GM12878 (cell line): Measurements from ENCODE around the gene MAML3. TPM values are rescaled to one million over a fixed set of nuclear protein-coding genes. Genes with fewer than 3 reads are reported as not detected.

Source experiments
- ATAC-seq: fragments of 200-7000 bp; cut with Tn5 transposase; 3 replicates; pipeline ENCODE4 v1.9.1; 2020; ENCODE audit warnings: mild to moderate bottlenecking, moderate library complexity
- BruUV-seq: library from RNA; stranded (reverse); fragments of 400-500 nt; replicated peaks from 2 replicates; lab custom pipeline; 2021; lab: Mats Ljungman, UMichigan
- CTCF ChIA-PET: fragments of 300-600 bp; sonication (Branson Sonifier 250); formaldehyde crosslinking; extraction: SDS; loops from one replicate; lab custom pipeline; 2021; ENCODE audit warnings: inconsistent platforms; lab: Yijun Ruan, JAX
- POLR2A ChIA-PET: fragments of 350-600 bp; formaldehyde crosslinking; extraction: SDS; loops from one replicate; lab custom pipeline; 2021; ENCODE audit warnings: inconsistent platforms; lab: Charles Lee
- RAD21 ChIA-PET: fragments of 300-600 bp; sonication (Branson Sonifier 250); formaldehyde crosslinking; loops from one replicate; lab custom pipeline; 2023; ENCODE audit warnings: antibody characterized with exemption; ENCODE audit not compliant: unreplicated experiment; lab: Charles Lee
- SMC1A ChIA-PET: fragments of 300-600 bp; sonication (Branson Sonifier 250); formaldehyde crosslinking; loops from one replicate; lab custom pipeline; 2023; ENCODE audit not compliant: unreplicated experiment, uncharacterized antibody; lab: Charles Lee
- DNase-seq: peaks from one replicate; pipeline ENCODE4 v3.0.0-alpha.2; 2011; ENCODE audit warnings: low read depth, low spot score
- FAIRE-seq: peaks from 3 replicates; lab custom pipeline; 2011; peaks lifted over from hg19 to GRCh38; lab: Jason Lieb, UNC
- H2AFZ ChIP-seq: 2 replicates; pipeline ENCODE4 v1.6.0; 2011; ENCODE audit warnings: low read depth, low read length, control low read depth; ENCODE audit not compliant: control insufficient read depth
- H3K27ac ChIP-seq: 2 replicates; pipeline ENCODE4 v1.5.1; 2011; ENCODE audit warnings: control low read depth; ENCODE audit not compliant: control insufficient read depth, insufficient read depth
- H3K27me3 ChIP-seq, 2 experiments: replicated peaks in 1 of 2; 2 replicates each; pipeline versions ENCODE4 v1.6.0 to v1.6.1; 2011; ENCODE audit warnings: low read length in 1 of 2; ENCODE audit not compliant: control insufficient read depth in 2 of 2, insufficient read depth in 2 of 2
- H3K36me3 ChIP-seq, 2 experiments: 2 replicates each; pipeline ENCODE4 v1.5.1; 2011; ENCODE audit warnings: low read length in 1 of 2; ENCODE audit not compliant: control insufficient read depth in 2 of 2, insufficient read depth in 2 of 2
- H3K4me1 ChIP-seq: 2 replicates; pipeline ENCODE4 v1.6.1; 2011; ENCODE audit warnings: mild to moderate bottlenecking, low read length, moderate library complexity, mixed read lengths; ENCODE audit not compliant: control insufficient read depth, insufficient read depth
- H3K4me2 ChIP-seq: 2 replicates; pipeline ENCODE4 v1.6.0; 2011; ENCODE audit warnings: control low read depth; ENCODE audit not compliant: control insufficient read depth, insufficient read depth
- H3K4me3 ChIP-seq: fragments of 200-600 bp; sonication (generic); 2 replicates; pipeline ENCODE4 v1.5.1; 2016
- H3K79me2 ChIP-seq: 2 replicates; pipeline ENCODE4 v1.6.0; 2011; ENCODE audit warnings: low read length; ENCODE audit not compliant: control insufficient read depth, insufficient read depth
- H3K9ac ChIP-seq: 2 replicates; pipeline ENCODE4 v1.8.0; 2011; ENCODE audit warnings: low read length, control low read depth, mixed read lengths; ENCODE audit not compliant: control insufficient read depth, insufficient read depth
- H3K9me3 ChIP-seq: replicated peaks from 3 replicates; pipeline ENCODE4 v1.5.1; 2011; ENCODE audit warnings: mild to moderate bottlenecking, low read length; ENCODE audit not compliant: control insufficient read depth, insufficient read depth
- H4K20me1 ChIP-seq: 2 replicates; pipeline ENCODE4 v1.6.0; 2011; ENCODE audit not compliant: control insufficient read depth, insufficient read depth
- BCL3 ChIP-seq: IDR thresholded peaks from 2 replicates; pipeline ENCODE4 v1.6.1; 2011; ENCODE audit warnings: borderline replicate concordance, low read depth, mild to moderate bottlenecking, moderate library complexity, low read length; ENCODE audit not compliant: insufficient read depth, poor library complexity, severe bottlenecking
- PAX5 ChIP-seq: IDR thresholded peaks from 2 replicates; pipeline ENCODE4 v1.6.1; 2011; ENCODE audit warnings: low read depth, low read length, borderline replicate concordance
- ZNF687 ChIP-seq: fragments of 450-650 bp; IDR thresholded peaks from 2 replicates; pipeline ENCODE4 v1.6.1; 2017; ENCODE audit warnings: mild to moderate bottlenecking, moderate library complexity
- WGBS: methylation state at CpG from one replicate; pipeline ENCODE4 v1.1.6; 2016; ENCODE audit warnings: low lambda C conversion rate; ENCODE audit not compliant: insufficient replicate concordance, insufficient coverage; ENCODE audit errors: missing lambda C conversion rate; 5-methylcytosine and 5-hydroxymethylcytosine counted together
- in situ Hi-C: fragments of 300-500 bp; cut with MboI; formaldehyde crosslinking; loops from 9 replicates; pipeline ENCODE4 v1.14.3; 2018; ENCODE audit warnings: mixed read lengths
- intact Hi-C: fragments of 100-400 bp; cut with micrococcal nuclease; formaldehyde crosslinking; loops from one replicate; pipeline ENCODE4 v1.14.2; 2022; ENCODE audit not compliant: unreplicated experiment
- polyA plus RNA-seq, 11 experiments: library from polyadenylated mRNA; depleted of rRNA in 4 of 11; unstranded in 6 of 11; stranded (reverse) in 5 of 11; fragments of >200 nt; fragmentation: Nextera tagmentation in 4 of 11; fragmentation: Illumina TruSeq in 1 of 11; extraction: Ambion mirVana in 4 of 11; extraction: Trizol in 1 of 11; gene quantifications; 1 replicate in 1 of 11; 2 replicates in 10 of 11; pipeline versions ENCODE4 v1.2.1 to v1.2.3, GENCODE V29; 2011 to 2016; ENCODE audit warnings: inconsistent platforms in 2 of 11, missing spikeins in 2 of 11, low read depth in 1 of 11
- total RNA-seq, 4 experiments: library from RNA; depleted of rRNA in 3 of 4; stranded (reverse); fragments of >200 nt in 3 of 4; fragmentation: Illumina TruSeq in 1 of 4; extraction: Trizol in 1 of 4; gene quantifications; 2 replicates each; pipeline versions ENCODE4 v1.2.1 to v1.2.3, GENCODE V29; 2013 to 2021

The MAML3 gene
- total and polyA plus RNA-seq, 10 of the 15 experiments (the other 5 are each of a cell fraction or from before 2014, with no cell fraction given): under 0.01 to 0.53 (median 0.06) TPM; not detected in 2

GRCh38 chr4:139902321-139903320 is 251.4 kb downstream of the MAML3 start (continued):
- TF ChIP-seq ZNF687: no peak

GRCh38 chr4:139901531-139902320 is 252.3 kb downstream of the MAML3 start:
- H2AFZ ChIP-seq: no peak overlapping the region
- TF ChIP-seq PAX5 (no peak), BCL3 (peak; percentile 48)
- no peak overlapping the region for H3K4me2 ChIP-seq
- no peak overlapping the region for H3K4me3 ChIP-seq
- no peaks in the 10 kb centered on the region for H3K79me2 ChIP-seq
- FAIRE-seq (no peak), ATAC-seq (no peak), DNase-seq (no peak)
- RAD21 ChIA-PET: no interaction called here
- no peaks in the 10 kb centered on the region for H3K4me1 ChIP-seq
- WGBS: 56% methylated on average over 17 of the region's 17 CpGs
- CTCF ChIA-PET: interaction anchor here (1.2 kb wide), 1 partner anchor 352 kb away, joined by 3 read pairs; no protein-coding TSS in a partner anchor
- no peaks in the 10 kb centered on the region for H3K36me3 ChIP-seq
- SMC1A ChIA-PET: no interaction called here
- POLR2A ChIA-PET: no interaction called here
- no peaks in the 10 kb centered on the region for H3K27me3 ChIP-seq
- intact Hi-C loops (no loop called here), in situ Hi-C loops (no loop called here)
- no peak overlapping the region for H3K27ac ChIP-seq
- BruUV-seq: no TSS peak
- no peak overlapping the region for H3K9ac ChIP-seq
- no peaks in the 10 kb centered on the region for H4K20me1 ChIP-seq
- no peaks in the 10 kb centered on the region; the same call in 2 of the 3 replicates for H3K9me3 ChIP-seq
